AG09319 (cell line): ENCODE measurements around the gene HOXD4.

Experiments used
- DNase-seq: peaks from one replicate; pipeline ENCODE4 v3.0.0-alpha.2; 2010; ENCODE audit warnings: low read depth; ENCODE audit errors: extremely low read depth
- TF ChIP-seq, protein P1 (sequence below): IDR thresholded peaks from 2 replicates; pipeline ENCODE4 v1.5.1; 2011; ENCODE audit warnings: low read depth, mild to moderate bottlenecking, inconsistent platforms, low read length, moderate library complexity

The HOXD4 gene

DNA sequence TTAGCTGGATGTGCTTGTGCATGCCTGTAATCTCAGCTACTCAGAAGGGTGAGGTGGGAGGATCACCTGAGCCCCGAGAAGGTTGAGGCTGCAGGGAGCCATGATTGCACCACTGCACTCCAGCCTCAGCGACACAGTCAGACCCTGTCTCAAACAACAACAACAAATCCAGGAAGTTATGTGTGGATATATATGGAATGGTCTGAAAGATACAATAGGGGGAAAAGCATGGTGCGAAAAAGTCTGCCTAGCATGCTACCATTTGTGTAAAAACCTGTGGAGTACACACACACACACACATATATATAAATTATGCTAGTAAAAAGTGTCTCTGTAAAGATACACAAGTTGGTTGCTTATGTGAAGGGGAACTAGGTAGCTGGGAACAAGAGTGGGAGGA lies 30.2 kb downstream of the HOXD4 start:
- TF ChIP-seq, protein P1, sequence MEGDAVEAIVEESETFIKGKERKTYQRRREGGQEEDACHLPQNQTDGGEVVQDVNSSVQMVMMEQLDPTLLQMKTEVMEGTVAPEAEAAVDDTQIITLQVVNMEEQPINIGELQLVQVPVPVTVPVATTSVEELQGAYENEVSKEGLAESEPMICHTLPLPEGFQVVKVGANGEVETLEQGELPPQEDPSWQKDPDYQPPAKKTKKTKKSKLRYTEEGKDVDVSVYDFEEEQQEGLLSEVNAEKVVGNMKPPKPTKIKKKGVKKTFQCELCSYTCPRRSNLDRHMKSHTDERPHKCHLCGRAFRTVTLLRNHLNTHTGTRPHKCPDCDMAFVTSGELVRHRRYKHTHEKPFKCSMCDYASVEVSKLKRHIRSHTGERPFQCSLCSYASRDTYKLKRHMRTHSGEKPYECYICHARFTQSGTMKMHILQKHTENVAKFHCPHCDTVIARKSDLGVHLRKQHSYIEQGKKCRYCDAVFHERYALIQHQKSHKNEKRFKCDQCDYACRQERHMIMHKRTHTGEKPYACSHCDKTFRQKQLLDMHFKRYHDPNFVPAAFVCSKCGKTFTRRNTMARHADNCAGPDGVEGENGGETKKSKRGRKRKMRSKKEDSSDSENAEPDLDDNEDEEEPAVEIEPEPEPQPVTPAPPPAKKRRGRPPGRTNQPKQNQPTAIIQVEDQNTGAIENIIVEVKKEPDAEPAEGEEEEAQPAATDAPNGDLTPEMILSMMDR, result no peak
- no peak for DNase-seq

DNA sequence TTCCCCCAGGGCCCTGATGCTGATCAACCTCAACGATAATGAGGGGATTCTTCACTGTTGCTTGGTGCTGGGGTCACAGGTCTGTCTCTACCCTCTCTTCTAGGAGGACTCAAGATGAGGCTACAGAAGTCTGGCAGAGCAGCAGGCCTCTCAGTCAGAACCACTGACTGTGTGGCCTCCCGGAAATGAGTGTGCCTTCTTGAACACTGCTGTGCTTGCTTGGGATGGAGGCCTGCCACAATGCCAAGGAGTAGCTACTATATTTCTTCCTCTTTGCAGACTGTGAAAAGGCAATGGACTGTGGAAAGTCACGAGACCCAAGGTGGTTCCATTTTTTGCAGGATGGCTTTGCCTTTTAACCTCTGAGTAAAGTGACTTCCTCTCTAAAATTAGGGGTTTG lies 31.3 kb downstream of the HOXD4 start:
- no peak for DNase-seq
- TF ChIP-seq, protein P1, result no peak

DNA sequence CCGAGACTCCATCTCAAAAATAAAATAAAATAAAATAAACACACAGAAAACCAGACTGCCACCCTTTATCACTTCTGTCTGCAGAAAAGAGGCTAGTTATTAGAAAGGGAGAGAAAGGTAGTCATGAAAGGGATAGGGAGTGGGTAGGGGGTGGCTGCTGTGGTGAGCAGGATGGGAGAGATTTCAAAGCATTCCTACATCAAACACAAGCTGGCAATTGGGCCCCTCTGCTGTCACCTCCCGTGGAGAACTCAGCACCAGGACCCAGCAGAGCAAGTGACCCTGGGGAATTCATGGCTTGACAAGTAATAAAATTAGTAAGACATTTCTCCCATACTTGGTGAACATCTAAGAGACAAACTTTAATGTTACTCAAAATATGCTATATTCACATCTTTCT lies 33.4 kb downstream of the HOXD4 start:
- TF ChIP-seq, protein P1, result no peak
- no peak for DNase-seq

DNA sequence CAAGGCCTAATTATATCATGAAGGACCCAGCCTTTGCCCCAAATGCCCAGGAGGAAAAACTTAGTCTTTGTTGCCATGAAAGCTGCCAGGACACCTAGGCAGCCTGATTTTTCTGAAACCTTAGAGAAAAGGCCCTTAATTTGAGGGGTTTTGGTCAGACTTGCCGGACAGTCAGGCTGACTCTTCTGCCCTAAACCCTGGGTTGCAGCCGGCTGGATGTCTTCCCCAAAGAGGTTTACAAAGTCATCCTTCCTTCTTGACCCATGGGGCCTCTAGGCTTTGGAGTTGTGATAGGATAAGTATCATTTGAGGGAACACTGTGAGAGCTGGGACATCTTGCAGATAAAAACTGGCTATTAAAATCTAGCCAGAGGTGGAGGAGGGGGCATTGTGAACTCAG lies 34.7 kb downstream of the HOXD4 start:
- no peak for DNase-seq
- TF ChIP-seq, protein P1, result no peak

DNA sequence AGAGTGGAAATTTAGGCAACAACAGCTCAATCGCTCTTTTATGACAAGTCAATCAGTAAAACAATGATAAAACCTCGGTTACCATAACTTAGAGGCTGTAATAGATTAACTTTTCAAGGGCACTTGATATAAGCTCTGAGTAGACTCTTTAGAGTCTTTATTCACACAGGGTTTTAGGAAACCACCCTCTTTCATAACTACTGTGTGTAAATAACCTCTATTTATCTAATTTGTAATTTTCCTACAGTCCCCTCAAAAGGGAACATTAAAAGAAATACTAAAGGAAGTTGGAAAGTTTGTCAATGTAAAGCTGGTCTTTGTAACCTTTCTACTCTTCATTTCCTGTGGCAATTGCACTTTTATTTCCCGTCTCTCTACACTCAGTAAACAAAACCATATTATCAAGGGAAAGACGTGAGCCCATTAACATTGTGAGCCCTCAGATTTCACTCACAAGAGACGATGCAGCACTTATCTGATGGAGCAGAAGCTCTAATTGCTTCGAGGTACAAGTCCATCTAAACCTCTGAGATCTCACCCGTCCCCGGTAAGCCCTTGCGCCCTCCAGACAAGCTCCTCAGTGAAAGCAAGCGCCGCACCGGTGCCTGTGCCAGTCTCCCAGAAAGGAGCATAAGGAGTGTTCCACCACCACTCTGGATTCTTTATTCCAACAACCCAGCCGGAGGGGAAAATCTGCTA lies 36.0 kb downstream of the HOXD4 start:
- no peak for DNase-seq

DNA sequence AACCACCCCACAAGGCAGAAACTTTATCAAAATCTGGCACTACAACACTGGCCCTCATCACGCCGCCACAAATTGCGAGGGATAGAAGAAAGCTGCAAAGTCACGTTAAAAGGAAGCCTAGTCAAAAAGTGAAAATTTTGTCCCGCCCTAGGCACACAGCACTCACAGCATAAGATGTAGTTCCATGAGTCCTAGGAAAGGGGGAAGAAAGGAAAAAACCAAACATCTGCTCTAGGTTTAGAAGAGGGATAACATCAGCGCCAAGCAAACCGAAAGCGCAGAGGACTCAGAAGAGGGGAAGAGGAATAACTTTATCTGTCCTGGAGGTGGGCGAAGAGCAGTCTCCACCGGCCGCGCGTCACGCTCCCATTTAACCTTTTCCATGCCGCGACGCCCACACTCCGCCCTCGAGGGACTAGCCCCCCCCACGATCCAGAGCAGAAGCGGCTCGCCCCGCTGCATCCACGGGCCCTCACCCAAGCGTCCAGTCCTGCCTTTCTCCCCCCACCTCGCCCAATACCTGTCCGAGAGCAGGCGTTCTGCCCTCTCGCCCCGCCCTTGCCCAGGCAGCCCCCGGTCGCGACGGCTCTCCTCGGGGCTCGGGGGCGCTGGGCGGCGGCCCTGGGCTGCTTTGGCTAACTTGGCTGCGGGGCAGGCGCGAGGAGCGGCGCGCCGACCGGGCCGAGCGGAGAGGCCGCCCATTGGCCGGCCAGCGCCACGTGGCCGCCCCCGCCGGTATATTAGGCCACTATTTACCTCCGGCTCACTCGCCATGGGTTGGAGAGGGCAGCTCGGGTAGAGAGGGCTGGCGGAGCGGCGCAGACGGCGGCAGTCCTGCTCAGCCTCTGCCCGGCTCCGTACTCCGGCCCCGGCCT lies 36.8 kb downstream of the HOXD4 start, which contains the start of gene HOXD1:
Gene HOXD1 (plus strand): TSS at position 770 of the 875 bp plus-strand sequence. CDS start 134 bp downstream, outside the sequence.
- TF ChIP-seq, protein P1, result no peak
- DNase-seq, result no peak

More for the DNA sequence above, 36.0 kb downstream of the HOXD4 start:
- TF ChIP-seq, protein P1, result no peak
